GM19240 (cell line): ENCODE data around the gene MILR1.
"Not testable (repeated sequence)": the region's sequence is repeated elsewhere in the genome, so short reads cannot be mapped to it uniquely, and the experiment has no call there.

Experiments
- DNase-seq: peaks from one replicate; pipeline ENCODE4 v3.0.0; 2011; ENCODE audit warnings: low spot score; ENCODE audit not compliant: insufficient read length

MILR1 gene, protein sequence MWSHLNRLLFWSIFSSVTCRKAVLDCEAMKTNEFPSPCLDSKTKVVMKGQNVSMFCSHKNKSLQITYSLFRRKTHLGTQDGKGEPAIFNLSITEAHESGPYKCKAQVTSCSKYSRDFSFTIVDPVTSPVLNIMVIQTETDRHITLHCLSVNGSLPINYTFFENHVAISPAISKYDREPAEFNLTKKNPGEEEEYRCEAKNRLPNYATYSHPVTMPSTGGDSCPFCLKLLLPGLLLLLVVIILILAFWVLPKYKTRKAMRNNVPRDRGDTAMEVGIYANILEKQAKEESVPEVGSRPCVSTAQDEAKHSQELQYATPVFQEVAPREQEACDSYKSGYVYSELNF

DNA sequence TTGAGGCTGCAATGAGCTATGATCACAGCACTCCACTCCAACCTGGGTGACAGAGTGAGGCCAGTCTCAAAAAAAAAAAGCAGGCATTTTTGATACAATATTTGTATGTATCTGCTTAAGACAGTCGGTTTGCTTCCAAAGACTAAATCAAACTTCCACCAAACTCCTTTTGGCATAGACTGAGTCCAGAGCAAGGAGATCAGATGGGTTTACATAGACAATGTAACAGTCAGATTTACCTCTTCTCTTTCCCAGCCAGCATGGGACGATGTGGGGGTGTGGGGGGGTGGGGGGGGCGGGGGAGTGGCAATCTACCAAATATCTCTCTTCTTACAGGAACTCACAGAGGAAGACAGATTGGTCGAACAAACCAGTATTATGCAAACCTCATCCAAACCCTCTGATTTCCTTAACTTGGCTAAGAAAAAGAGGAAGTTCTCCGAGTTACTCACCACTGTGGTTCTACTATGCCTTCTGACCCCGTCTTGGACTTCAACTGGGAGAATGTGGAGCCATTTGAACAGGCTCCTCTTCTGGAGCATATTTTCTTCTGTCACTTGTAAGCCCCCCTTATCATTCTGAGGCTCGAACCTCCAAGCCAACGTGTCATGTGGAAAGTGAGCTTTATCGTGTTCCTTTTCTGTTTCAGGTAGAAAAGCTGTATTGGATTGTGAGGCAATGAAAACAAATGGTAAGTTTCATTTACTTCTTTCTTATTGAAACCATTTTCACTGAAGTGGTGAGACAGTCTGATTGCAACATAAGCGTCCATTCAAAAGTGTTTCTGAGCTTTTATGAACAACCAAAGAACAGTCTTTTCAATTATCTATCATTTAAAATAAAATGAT is at the start of gene MILR1:
Gene MILR1, plus strand, starts transcription at position 451 of the 848 bp plus-strand sequence. Its CDS starts 54 bp downstream, at position 505.
- DNase-seq, result no peak

DNA sequence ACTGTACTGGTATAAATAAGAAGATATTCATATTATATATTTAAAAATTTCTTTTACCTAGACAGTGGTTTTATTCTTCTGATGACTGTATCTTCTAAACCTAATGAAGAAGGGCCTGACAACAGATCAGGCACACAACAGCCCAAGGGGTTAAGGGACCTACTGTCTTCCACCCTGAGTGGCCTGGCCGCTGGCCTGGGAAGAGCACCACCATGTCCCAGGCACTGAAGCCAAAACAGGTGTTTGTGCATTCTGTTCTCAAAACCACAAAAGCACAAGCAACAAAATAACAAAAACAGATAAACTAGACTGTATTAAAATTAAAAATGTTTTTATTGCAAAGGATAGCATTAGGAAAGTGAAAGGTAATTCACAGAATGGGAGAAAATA is 49.2 kb upstream of the MILR1 start:
- no peak for DNase-seq

DNA sequence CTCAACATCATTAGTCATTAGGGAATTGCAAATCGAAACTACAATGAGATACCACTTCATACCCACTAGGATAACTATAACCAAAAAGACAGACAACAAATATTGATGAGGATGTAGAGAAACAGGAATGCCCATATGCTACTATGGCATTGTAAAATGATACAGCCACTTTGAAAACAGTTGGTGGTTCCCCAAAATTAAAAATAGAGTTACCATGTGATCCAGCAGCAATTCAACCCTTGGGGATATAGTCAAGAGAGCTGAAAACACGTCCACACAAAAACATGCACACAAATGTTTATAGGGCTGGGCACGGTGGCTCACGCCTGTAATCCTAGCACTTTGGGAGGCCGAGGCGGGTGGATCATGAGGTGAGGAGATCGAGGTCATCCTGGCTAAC is 48.3 kb upstream of the MILR1 start:
- no peak for DNase-seq

DNA sequence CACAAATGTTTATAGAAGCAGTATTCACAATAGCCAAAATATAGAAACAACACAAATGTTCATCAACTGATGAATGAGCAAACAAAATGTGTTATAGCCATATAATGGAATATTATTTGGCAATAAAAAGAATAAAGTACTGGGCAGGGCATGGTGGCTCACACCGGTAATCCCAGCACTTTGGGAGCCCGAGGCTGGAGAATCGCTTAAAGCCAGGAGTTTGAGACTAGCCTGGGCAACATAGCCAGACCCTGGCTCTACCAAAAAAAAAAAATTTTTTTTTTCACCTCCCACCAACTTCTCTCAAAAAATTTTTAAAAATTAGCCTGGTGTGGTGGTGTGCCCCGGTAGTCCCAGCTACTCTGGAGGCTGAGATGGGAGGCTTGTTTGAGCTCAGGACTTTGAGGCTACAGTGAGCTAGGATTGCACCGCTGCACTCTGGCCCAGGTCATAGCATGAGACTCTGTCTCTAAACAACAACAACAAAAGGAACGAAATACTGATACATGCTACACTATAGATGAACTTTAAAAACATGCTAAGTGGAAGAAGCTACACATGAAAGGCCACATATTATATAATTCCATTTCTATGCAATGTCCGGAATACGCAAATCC is 47.6 kb upstream of the MILR1 start:
- no peak for DNase-seq

DNA sequence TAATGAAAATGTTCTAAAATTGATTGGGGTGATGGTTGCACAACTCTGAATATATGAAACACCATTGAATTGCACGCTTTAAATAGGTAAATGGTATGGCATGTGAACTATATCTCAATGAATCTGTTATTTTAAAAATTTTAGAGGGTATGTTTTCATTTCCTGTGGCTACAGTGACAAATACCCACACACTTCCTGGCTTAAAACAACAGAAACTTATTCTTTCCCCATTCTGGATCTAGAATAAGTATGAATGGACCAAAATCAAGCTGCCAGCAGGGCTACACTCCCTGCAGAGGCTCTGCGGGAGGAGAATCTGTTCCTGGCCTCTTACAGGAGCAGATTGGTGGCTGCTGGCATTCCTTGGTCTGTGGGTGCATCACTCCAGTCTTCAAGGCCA is 47.0 kb upstream of the MILR1 start:
- no peak for DNase-seq

DNA sequence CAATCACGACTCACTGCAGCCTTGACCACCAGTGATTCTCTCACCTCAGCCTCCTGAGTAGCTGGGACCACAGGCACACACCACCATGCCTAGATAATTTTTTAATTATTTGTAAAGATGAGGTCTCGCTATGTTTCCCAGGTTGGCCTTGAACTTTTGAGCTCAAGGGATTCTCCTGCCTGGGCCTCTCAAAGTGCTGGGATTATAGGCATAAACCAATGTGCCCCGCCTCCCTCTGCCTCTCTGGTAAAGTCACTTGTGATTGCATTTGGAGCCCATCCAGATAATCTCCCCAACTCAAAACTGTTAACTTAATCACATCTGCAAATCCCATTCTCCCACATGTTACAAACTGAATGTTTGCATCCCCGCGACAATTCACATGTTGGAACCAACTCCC is 46.4 kb upstream of the MILR1 start:
- DNase-seq, result no peak

DNA sequence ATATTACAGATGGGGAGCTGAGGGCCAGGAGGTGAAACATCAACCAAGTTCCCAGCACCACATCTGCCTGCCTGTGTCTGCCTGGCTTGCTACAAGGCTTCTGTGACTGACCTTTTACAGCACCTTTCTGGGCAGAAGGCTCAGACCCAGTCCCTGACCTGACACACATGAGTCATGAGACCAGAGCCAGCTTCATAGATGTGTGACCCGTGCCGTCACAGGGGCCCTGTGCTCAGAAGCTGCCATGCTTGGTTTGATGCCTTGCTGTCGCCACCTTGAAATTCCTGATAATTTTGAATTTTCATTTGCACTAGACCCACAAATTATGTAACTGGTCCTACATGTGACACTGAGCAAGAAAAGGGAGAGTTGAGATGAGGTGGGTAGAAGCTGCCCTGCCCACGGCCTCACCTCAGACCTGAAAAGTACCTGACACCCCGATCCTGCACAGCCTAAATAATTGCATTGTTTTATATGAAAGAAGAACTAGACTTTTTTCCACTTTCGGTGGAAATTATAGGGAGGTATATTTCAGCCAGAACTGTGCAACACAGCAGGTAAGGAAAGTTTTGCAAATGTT is 44.9 kb upstream of the MILR1 start:
- no peak for DNase-seq

DNA sequence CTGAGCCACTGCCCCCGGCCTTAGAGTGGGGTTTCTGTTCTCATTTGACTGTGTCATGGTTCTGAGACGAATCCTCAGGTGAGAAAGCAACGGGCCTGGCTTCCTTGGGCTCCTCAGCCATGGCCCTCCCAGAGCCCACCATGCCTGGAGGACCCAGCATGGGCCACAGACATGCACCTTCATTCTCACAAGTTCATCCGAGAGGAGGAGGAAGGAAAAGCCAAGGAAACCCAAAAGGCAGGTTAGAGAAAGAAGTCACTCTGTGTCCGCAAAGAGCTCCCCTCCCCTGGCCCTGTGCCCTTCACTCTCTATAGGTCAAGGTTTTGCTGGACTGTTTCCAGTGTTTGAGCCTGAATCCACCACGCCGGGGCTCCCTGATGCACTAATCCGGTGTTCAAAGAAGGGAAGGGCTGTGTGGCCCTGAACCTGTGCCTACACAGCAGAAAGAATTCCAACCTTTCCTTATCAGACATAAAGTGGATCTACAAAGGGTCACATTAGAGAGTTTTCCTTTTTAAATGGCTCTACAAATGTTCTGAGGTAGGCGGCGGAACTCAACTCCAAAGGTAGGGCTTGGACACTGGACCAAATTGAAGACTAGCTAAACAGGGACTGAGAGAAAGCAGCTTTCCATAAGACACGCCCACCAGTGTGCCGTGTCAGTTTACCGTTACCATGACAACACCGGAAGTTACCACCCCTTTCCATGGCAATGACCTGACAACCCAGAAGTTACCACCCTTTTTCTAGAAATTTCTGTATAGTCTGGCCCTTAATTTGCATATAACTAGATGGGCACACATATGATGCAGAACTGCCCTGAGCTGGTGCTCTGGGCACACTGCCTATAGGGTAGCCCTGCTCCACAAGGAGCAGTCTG is 42.4 kb upstream of the MILR1 start:
- no peak for DNase-seq

DNA sequence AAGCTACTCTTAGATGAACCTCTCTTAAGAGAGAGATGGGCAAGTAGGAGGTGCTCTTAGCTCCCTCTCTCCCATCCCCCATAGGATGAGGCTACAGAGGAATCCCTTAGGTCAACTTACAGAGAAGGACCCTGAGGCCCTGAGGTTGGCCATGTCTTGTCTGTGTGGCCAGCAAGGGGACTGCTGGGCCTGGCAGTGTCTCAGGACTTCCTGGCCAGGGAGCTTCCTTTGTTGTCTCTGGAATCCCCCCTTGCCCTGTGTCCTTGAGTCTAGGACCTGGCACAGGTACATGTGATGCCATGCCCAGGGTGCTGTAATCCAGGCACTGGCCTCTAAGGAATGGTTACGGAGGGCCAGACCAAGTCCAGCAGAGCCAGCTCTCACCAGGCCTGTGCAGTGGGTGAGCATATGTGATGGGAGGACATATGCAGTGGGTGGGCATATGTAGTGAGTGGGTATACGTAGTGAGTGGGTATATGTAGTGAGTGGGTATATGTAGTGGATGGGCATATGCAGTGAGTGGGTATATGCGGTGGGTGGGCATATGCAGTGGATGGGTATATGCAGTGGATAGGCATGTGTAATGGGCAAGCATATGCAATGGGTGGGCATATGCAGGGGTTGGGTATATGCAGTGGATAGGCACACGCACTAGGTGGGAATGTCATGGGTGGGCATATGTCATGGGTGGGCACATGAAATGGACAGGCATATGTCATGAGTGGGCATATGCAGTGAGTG is 38.0 kb upstream of the MILR1 start:
- no peak for DNase-seq

DNA sequence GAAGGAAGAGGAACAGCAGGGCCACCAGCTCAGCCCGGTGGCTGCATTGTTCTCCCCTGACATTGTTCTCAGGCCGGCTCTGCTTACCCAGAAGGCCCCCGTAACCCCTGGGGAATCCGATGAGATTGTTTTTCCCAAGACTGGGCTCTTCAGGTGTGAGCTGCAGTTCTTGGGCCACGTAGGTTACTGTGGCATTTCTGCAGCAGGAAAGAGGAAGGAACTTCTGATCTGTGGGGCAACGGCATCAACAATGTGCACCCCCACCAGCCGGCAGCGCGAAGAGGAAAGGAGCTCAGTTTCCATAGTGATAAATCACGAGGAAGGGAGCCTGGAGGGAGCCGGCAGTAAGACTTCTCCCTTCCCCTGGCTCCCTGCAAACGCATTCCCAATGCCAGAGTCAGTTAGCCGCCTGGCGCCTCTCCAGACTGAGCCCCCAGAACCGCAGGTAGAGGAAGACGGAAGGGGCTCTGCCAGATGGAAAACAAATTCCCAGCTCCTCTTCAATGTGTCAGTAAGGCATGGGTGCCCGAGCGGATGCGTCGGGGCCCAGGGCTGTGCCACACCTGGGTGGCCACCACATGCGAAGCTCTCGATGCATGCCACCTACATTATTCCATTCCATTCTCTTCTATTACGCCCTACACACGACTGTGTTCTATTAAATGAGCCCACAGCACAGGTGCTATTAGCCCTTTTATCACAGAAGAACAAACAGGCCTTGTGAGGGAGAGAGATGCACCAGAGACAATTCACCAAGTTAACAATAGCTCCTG is 36.7 kb upstream of the MILR1 start:
- DNase-seq, result no peak

DNA sequence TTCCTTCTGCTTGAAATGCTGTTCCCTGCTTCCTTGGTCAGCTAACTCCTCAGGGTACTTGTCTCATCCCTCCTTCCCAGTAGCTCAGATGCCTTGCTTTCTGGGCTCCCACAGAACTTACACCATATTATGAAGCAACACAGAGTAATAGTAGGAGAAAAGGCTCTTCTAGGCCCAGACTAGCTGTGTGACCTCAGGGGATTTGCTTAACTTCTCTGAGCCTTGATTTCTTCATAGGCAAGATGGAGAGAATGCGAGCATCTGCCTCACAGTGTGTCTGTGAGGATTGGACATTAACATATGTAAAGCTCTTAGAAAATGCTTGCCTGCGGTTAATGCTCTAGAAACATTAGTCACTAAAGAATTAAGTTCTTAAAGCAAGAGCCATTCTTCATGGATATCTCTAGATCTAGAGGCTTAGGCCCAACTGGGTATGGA is 36.0 kb upstream of the MILR1 start:
- no peak for DNase-seq

DNA sequence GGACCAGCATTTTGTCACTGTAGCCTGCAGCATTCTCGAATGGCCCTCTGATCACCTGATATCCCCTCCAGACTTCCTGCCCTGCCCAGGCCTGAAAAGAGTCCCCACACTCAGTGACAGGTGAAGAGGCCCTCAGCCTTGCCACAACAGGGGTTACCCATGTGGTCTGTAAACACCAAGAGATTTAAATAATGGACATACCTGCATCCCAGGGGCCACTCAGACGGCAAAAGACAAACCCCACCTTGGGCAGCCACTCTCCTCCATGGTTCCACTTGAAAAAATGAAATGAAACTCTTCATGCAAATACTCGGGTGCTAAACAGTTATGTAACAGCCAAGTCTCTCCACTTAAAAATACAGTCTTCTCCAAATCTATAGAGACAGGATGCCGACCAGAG is 35.4 kb upstream of the MILR1 start:
- no peak for DNase-seq

DNA sequence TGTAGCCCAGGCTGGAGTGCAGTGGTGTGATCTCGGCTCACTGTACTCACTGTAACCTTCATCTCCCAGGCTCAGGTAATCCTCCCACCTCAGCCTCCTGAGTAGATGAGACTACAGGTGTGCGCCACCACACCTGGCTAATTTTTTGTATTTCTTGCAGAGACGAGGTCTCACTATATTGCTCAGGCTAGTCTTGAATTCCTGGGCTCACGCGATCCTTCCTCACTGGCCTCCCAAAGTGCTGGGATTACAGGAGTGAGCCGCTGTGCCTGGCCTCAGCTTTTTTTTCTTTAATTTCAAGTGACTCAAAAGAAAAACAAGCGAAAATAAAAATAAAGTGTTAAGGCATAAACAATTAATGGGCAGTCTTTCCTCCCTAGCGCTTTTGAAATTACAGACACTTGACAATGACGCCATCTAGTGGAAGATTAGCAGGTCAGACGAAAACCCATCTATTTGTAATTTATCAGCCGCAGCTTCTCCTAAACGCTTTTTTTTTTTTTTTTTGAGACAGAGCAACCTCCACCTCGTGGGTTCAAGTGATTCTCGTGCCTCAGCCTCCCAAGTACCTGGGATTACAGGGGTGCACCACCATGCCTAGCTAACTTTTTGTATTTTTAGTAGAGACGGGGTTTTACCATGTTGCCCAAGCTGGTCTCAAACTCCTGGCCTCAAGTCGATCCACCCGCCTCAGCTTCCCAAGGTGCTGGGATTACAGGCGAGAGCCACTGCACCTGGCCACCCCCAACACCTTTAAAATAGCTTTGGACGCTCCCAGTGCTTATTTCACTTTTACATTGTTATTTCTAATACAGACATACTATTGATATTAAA is 30.2 kb upstream of the MILR1 start:
- DNase-seq, result no peak

DNA sequence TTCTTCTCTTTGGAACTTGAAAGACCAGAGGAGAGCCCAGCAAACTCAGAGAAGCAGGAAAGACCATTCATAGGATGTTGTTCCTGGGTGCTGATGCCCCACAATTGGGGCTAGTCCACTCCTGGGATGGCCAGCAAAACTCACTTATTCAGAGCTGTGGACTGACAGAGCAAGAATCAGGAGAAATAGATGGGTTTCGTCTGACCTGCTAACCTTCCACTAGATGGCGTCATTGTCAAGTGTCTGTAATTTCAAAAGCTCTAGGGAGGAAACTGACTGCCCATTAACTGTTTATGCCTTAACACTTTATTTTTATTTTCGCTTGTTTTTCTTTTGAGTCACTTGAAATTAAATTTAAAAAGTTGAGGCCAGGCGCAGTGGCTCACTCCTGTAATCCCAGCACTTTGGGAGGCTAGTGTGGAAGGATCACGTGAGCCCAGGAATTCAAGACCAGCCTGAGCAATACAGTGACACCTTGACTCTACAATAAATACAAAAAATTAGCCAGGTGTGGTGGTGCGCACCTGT is 28.7 kb upstream of the MILR1 start:
- no peak for DNase-seq

DNA sequence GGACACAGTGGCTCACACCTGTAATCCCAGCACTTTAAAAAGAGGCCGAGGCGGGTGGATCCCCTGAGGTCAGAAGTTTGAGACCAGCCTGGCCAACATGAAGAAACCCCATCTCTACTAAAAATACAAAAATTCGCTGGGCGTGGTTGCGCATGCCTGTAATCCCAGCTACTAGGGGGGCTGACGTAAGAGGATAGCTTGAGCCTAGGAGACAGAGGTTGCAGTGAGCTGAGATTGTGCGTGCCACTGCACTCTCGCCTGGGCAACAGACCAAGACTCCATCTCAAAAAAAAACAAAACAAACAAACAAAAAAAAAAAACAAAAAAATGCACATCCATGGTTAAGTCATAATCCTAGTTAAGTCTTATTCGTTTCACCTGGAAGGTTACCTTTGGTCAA is 26.8 kb upstream of the MILR1 start:
- not testable (repeated sequence) for DNase-seq

DNA sequence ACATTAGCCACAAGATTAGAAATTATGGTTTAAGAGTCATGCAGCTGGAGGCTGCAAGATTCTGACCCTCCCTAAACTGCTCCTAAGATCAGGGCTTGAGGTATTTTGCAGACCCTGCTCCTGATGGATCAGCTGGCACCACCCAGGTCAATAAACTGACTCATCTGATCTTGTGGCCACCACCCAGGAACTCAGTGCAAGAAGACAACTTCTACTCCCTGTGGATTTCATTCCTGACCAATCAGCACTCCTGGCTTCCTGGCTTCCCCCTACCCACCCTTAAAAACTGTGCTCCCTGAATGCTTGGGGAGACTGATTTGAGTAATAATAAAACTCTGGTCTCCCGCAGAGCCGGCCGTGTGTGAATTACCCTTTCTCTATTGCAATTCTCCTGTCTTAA is 25.0 kb upstream of the MILR1 start:
- DNase-seq, result no peak

DNA sequence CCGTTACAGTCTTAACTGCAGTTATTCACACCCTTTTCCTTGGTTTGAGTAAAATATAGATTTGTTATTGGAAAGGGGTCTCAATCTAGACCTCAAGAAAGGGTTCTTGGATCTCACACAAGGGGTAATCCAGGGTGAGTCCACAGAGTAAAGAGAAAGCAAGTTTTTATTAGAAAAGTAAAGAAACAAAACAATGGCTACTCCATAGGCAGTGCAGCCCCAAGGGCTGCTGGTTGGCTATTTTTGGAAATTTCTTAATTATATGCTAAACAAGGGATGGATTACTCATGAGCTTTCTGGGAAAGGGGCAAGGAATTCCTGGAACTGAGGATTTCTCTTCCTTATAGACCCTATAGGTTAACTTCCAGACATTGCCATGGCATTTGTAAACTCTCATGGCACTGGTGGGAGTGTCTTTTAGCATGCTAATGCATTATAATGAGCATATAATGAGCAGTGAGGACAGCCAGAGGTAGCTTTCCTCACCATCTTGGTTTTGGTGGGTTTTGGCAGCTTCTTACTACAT is 24.5 kb upstream of the MILR1 start:
- DNase-seq, result no peak

DNA sequence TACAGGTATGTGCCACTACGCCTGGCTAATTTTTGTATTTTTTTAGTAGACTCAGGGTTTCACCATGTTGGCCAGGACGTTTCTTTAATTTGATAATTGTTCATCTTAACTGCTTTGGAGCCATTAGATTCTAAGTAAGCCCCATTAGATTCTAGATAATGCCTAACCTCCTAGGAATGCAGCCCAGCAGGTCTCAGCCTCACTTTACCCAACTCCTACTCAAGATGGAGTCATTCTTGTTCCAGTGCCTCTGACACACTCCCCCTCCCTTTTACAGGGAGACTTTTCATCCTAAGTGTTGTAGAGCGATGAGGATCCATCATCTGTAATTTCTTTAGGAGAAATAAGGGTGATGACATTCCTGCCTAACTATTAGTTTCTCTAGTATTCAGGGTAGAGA is 23.7 kb upstream of the MILR1 start:
- no peak for DNase-seq
